ENCODE measurements around the gene RFTN1.

GRCh38 chr3:16468336-16469098, 45.0 kb downstream of the RFTN1 start:
- no peak for TF ChIP-seq CTCF (IDR thresholded peaks at IDR 0.05)
- no peak for TF ChIP-seq POLR2A (IDR thresholded peaks at IDR 0.05)

All from heart left ventricle (tissue), 13 donors.